GM18511 (cell line): Measurements from ENCODE around the gene SNX18.
"Not testable (repeated sequence)": the region's sequence is repeated elsewhere in the genome, so short reads cannot be mapped to it uniquely, and the experiment has no call there.

Experiments used
- ATAC-seq: cut with Tn5 transposase; IDR thresholded peaks from one replicate; pipeline ENCODE4 v1.9.1; 2021; ENCODE audit warnings: mild to moderate bottlenecking, moderate library complexity; ENCODE audit not compliant: unreplicated experiment

The SNX18 gene, protein sequence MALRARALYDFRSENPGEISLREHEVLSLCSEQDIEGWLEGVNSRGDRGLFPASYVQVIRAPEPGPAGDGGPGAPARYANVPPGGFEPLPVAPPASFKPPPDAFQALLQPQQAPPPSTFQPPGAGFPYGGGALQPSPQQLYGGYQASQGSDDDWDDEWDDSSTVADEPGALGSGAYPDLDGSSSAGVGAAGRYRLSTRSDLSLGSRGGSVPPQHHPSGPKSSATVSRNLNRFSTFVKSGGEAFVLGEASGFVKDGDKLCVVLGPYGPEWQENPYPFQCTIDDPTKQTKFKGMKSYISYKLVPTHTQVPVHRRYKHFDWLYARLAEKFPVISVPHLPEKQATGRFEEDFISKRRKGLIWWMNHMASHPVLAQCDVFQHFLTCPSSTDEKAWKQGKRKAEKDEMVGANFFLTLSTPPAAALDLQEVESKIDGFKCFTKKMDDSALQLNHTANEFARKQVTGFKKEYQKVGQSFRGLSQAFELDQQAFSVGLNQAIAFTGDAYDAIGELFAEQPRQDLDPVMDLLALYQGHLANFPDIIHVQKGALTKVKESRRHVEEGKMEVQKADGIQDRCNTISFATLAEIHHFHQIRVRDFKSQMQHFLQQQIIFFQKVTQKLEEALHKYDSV

DNA sequence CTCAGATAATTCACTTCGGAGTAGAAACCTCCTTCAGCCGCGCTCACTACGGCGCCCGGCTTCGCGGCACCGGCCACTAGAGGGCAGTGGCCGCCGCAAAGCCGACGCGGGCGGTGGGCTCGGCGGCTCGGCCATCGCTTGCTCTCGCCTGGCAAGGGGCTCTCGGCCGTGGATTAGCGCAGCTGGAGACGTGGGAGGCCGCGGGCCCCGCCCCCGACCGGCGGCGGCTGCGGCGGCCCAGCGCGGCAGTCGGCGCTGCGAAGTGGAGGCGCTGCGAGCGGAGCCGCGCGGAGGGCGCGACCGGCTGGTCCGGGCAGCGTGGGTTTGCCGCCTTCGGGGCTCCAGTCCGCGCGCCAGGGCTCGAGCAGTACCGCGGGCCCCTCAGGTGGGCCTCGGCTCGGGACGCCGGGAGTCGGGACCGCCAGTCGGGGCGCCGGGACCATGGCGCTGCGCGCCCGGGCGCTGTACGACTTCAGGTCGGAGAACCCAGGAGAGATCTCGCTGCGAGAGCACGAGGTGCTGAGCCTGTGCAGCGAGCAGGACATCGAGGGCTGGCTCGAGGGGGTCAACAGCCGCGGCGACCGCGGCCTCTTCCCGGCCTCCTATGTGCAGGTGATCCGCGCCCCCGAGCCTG lies at the start of gene SNX18:
Gene SNX18 (plus strand): TSS at position 248 of the 634 bp plus-strand sequence. CDS start 194 bp downstream, at position 442.
- peak; percentile 96 for ATAC-seq

DNA sequence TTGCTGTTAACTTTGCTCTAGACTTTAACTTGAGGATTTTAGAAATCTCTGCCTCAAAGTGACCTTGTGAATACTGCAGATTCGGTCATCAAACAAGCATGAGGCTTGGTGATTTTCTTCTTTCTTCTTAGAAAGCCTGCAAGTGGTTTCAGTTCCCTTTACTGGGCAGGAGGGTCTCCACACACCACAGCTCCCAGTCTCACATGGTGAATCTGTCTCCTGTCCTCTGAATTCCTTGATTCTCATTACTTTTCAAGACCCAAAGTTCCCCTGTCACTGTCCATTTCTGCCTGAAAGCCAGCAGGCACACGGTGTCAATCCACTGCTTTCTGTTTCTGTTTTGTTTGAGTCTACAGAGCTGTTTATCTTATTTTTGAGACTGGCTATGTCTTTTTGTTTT lies 47.9 kb upstream of the SNX18 start:
- peak; percentile 93 for ATAC-seq

DNA sequence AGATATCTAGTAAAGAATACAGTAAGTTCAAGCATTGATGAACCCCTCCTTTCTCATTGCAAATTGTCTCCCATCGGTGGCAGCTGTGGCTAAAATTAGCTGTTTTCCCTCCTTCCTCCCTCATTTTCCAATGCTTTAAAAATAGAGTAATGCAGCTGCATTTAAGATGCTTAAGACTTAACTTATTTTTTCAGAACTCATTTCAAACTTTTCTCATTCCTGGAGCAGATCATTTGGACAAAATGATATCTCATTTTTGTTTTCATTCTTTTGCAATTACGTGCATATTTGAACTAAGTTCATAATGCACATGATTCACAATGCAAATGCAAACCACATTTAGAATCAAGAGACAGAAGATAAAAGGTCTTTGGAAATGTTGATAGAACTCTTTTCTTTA lies 47.4 kb upstream of the SNX18 start:
- no peak for ATAC-seq

DNA sequence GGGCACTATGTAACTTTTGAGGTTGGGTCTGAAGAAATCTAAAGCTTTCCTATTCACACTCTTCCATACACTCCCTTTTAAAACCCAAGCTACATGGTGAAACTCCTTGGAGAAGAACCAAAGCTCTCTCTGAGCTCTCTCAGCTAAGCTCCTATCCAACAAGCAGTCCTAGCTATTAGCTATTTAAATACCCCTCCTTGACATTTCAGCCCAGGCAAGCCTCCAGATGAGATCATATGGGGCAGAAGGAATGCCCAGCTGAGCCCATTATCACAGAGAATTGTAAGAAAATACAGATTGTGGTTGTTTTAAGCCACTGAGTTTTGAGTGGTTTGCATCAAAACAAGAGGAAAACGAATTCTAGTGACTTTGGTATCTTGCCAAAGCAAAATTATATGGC lies 46.9 kb upstream of the SNX18 start:
- ATAC-seq = no peak

DNA sequence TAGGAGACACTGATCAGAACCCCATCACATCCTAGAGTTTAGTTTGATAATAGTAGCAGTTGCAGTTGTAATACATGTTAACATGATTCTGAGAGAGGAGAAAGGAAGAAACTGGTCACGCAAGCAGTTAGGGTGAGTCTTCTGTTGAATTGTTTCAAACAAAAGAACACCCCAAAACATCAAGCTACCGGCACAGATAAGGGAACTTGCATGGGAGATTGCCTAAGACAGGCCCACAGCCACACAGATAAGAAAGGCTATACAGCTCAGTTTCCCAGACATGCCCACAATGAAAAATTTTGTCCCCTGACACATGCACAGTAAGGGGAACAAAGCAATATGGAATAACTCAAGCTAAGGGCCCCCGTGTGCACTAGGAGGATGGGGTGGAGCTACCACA lies 46.2 kb upstream of the SNX18 start:
- ATAC-seq = no peak

DNA sequence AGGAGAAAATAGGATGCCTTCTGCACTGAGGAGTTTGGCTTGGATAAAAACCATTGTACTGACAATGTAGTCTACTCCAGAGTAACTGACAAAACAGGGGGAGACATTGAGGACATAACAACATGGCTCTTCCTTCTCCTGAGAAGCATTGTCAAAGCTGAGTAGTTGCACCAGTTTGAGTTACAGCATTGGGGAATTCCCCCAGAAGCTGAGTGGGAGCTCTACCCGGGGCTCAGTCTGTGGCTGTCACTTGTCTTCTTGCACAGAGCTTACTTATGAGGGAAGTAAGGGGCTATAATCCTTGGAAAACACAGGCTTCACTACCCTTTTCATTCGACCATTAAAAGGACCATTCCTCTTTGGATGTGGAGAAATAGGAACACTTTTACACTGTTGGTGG lies 40.9 kb upstream of the SNX18 start:
- ATAC-seq = no peak

DNA sequence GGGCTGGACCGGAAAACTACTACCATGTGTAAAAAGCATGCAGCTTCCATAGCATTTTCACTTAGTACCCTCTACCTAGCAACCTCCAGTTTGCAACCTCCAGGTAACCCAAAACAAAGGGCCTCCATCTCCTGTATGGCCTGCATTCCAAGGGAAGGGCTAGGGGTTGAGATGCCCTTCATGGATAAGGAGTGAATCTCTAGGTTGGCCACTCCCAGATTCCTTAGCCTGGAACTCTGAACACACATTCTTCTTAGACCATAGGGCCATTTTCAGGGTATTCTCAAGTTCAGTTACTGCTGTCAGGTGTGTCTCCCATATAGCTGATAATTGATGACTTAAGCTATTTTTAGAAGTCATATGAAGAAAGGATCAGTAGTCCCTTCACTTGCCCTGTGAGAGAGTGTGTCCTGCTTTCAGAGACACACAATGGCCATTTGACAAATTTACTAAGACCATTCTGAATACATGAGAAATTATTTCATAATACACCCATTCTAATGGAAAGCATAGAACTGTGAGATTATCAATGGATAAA lies 39.5 kb upstream of the SNX18 start:
- no peak for ATAC-seq

DNA sequence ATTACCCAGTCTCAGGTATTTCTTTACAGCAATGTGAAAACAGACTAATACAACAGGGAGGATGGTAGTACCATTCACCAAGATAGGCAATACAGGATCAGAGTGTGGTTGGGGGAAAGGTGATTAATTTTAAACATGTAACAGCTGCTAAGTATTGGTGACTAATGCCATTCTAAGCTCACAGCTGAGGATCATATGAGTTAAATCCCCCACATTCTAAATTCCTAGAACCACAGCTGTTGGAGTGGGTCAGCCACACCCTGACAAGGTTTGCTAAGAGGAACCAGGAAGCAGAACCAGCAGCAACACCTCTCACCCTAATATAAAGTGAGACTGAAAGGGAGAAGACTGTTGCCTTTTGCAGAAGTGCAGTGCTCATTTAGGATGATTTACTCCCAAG lies 37.3 kb upstream of the SNX18 start:
- no peak for ATAC-seq

DNA sequence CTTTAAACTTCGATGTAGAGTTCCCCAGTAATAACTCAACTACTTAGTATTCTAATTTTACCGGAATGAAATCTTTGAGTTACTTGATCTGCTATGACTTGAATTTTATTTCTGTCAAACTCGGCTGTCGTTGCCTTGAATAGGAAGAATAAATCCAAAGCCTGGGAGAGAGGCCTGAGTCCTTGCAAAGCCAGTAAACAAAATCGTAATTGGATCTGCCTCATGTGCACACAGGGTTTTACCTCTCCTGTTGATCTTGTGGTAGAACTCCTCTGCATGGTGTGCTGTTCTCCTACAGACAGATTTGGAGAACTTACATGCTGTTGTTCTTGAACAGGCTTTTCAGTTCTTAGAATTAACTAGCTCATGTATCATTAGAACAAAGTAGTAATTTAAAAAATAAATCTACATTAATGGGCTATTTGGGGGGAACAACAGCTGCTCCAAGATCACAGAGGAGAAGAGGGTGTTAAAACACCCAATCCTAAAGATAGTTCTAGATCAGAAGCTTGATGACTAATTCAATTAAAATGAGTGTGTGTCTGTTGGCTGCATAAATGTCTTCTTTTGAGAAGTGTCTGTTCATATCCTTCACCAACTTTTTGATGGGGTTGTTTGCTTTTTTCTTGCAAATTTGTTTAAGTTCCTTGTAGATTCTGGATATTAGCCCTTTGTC lies 33.2 kb upstream of the SNX18 start:
- ATAC-seq = no peak

DNA sequence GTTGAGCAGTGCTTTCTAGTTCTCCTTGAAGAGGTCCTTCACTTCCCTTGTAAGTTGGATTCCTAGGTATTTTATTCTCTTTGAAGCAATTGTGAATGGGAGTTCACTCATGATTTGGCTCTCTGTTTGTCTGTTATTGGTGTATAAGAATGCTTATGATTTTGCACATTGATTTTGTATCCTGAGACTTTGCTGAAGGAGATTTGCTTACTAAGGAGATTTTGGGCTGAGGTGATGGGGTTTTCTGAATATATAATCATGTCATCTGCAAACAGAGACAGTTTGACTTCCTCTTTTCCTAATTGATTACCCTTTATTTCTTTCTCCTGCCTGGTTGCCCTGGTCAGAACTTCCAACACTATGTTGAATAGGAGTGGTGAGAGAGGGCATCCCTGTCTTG lies 31.9 kb upstream of the SNX18 start:
- not testable (repeated sequence) for ATAC-seq

DNA sequence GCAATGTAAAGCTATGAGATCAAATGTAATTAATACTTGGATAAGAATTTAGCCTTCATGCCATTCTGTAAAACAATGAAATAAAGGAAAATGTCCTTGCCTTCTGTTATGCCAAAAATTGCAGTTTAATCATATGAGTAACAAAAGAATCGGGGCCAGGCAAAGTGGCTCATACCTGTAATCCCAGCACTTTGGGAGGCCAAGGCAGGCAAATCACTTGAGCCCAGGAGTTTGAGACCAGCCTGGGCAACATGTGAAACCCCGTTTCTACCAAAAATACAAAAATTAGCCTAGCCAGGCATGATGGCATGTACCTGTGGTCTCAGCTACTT lies 27.9 kb upstream of the SNX18 start:
- not testable (repeated sequence) for ATAC-seq

DNA sequence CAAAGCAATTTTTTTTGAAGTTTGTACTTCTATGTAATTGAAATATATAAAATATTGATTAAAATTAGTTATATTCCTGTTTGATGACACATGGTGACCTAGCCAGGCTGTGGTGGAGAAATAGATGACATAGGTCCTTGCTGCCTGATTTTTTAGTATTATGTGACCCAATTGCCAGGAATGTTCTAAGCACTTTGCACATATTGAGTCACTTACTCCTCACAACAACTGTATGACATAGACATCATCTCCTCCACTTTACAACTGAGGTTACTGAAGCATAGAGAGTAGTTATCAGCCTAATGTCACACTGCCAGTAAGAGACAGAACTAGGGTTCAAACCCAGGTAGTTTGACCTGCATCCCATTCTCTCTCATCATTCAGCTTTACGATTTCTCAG lies 26.2 kb upstream of the SNX18 start:
- no peak for ATAC-seq

DNA sequence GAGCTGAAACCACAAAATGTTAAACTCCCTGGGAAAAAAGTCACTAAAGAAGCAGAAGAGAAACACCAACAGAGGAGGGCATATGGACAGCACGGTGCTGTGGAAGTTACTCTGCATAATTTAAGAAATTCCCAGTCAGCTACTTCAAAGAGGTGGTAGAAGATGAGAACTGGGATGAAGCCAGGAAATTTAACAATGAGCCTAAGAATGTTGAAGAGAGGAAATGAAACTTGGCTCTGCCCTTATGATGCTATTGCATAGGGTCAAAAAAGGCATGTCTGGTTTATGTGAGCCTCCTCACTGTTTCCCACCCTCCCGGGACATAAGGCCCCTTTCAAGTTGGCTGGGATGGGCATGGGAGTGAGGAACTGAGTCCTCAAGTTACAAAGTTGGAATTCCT lies 25.4 kb upstream of the SNX18 start:
- no peak for ATAC-seq

DNA sequence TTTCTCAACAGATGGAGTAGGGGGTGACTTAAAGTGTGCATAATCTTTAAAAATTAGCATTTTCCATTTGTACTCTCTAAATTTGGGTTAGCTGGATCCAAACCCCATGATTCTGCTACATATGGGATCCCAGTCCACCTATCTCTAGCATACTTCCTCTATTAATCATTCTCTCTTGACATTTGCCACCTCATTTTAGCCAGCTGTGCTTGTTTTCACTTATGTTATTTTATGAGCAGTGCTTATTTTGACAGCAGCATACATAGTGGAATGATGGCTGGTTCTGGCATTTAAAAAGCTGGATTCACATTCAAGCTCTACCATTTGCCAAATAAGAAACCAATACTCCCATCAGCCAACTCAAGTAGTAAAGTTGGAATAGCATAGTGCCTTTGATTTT lies 22.5 kb upstream of the SNX18 start:
- no peak for ATAC-seq

DNA sequence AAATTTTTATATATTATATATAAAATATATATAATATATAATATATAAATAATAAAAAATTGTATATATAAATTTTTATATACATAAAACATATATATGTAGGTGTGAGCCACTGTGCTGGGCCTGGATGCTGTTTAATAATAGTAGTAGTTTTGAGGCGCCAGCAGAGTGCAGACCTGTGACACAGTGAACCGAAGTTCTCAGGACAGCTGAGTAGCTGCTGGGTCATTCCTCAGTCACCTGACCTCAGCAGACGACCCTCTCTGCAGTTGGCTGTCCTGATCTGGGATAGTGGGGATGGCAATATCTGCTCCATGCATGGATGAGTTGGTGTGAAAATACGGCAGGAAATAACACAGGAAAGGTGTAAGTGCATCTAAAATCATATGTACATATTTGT lies 3.3 kb upstream of the SNX18 start:
- no peak for ATAC-seq

DNA sequence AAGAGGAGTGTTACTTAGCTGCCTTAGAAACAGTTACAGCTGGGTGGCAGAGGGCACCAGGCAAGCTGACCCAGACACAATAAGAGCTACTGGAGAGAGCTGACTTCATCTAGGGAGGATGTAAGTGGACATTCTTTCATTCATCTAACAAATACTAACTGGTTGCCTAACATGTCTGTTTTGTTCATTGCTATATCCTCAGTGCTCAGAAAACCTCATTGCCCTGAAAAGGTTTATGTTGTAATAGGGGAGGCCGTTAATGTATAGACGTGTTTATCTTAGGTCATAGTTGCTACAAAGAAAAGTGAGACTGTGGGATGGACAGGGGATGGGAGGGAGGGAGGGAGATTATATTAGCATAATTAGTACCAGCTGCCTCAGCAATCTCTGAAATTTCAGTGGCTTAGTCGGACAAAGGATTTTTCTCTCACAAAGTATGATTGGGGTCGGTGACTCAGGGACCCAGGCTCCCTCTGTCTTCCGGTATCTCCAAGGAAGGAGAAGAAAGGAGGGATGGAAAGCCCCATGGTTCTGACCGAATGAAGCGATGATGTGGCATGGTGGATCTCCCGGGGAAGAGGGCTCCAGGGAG lies 2.6 kb upstream of the SNX18 start:
- ATAC-seq = no peak

DNA sequence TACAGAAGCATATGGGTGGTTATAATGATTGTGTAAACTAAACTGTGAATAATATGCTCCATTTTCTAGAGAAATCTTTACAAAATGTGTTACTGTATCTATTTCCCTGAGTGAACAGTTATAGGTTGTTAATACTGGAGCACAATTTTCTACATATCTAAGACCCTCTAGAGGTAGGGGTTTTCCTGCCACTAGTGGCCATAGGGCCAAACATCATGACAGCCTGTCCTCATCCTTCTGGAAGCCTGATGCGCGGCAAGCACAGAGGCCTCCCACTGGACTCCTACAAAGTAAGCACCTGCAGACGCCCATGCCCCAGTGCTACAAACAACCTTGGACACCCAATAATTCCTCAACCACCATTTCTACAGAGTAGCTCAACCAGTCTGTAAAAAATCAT lies 1.9 kb upstream of the SNX18 start:
- ATAC-seq = no peak

DNA sequence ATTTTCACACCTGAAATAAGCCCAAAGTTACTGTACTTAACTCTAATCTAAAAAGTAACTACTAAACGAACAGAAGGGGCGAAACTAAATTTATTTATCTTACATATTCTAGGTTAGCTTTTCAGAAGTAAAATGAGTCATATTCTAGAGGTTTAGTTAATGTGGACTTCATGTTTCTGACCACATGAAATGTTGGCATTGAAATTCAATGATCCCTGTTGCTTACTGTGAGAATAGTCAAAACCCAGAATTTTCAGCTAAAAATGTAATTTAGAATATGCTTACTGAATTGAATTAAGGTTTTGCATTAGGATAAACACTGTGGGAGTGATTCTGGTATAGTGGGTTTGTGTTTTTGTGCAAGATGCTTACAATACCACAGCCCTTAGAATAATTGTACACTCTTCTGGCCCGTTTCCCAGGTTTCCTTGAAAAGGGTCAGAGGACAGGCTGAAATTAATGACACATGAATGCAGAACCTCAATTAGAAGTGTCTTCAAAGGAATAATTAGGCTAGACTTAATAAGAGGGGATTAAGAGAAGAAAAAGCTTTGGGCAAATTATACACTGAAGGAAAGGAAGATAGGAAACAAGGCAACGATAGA lies 1.4 kb upstream of the SNX18 start:
- ATAC-seq = no peak

DNA sequence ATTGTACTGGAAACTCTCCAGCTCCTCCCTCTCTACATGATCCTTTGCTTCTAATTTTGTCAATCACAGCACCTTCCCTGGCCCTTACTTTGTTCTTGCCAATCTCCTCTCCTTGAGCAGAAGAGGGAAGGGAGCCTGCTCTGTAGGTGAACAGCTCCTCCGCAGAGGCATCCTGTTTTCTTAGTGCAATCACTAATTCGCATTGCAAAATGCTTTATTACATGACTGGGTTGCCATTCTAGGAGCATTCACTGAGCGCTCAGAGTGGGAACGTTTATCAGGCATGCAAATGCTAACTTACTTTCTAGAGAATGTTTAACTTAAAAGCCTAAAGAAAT lies 416 bp upstream of the SNX18 start:
- peak; percentile 14 for ATAC-seq

DNA sequence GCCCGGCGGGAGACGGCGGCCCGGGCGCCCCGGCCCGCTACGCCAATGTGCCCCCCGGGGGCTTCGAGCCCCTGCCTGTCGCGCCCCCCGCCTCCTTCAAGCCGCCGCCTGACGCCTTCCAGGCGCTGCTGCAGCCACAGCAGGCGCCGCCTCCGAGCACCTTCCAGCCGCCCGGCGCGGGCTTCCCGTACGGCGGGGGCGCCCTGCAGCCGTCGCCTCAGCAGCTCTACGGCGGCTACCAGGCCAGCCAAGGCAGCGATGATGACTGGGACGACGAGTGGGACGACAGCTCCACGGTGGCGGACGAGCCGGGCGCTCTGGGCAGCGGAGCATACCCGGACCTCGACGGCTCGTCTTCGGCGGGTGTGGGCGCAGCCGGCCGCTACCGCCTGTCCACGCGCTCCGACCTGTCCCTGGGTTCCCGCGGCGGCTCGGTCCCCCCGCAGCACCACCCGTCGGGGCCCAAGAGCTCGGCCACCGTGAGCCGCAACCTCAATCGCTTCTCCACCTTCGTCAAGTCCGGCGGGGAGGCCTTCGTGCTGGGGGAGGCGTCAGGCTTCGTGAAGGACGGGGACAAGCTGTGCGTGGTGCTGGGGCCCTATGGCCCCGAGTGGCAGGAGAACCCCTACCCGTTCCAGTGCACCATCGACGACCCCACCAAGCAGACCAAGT lies 723 bp downstream of the SNX18 start:
- peak; percentile 53 for ATAC-seq
